DOHH2 (cell line): ENCODE data around the gene FLT3LG.

Experiments used
- H3F3A ChIP-seq: fragments of 200-600 bp; sonication (generic), shearing (Covaris generic); 2 replicates; pipeline ENCODE4 v1.6.0; 2016; ENCODE audit warnings: antibody characterized with exemption, mild to moderate bottlenecking; ENCODE audit not compliant: control insufficient read depth, insufficient read depth
- H3K27ac ChIP-seq: fragments of 200-600 bp; sonication (generic); 2 replicates; pipeline ENCODE4 v1.5.1; 2014; ENCODE audit warnings: low read depth, mild to moderate bottlenecking, low read length, moderate library complexity
- H3K27me3 ChIP-seq: fragments of 200-600 bp; sonication (generic); 2 replicates; pipeline ENCODE4 v1.6.1; 2014; ENCODE audit warnings: mild to moderate bottlenecking, low read length, mixed read lengths; ENCODE audit not compliant: control insufficient read depth
- H3K36me3 ChIP-seq: fragments of 200-600 bp; sonication (generic); 2 replicates; pipeline ENCODE4 v1.6.1; 2014; ENCODE audit warnings: mild to moderate bottlenecking, low read length, moderate library complexity, mixed read lengths; ENCODE audit not compliant: control insufficient read depth
- H3K4me1 ChIP-seq: fragments of 200-600 bp; sonication (generic); 2 replicates; pipeline ENCODE4 v1.6.1; 2014; ENCODE audit warnings: mild to moderate bottlenecking, low read length, mixed read lengths; ENCODE audit not compliant: control insufficient read depth
- H3K4me2 ChIP-seq: fragments of 200-600 bp; sonication (generic); 2 replicates; pipeline ENCODE4 v1.6.0; 2014; ENCODE audit warnings: mild to moderate bottlenecking, low read length, moderate library complexity
- H3K4me3 ChIP-seq: fragments of 200-600 bp; sonication (generic); 2 replicates; pipeline ENCODE4 v1.5.1; 2014; ENCODE audit warnings: mild to moderate bottlenecking, low read length, mixed read lengths
- H3K79me2 ChIP-seq: fragments of 200-600 bp; sonication (generic); 2 replicates; pipeline ENCODE4 v1.6.1; 2014; ENCODE audit warnings: mild to moderate bottlenecking, low read length, mixed read lengths; ENCODE audit not compliant: control insufficient read depth
- H3K9me2 ChIP-seq: fragments of 200-600 bp; sonication (generic); replicated peaks from 2 replicates; pipeline ENCODE4 v1.6.1; 2014; ENCODE audit warnings: mild to moderate bottlenecking, low read length, mixed read lengths; ENCODE audit not compliant: control insufficient read depth
- H3K9me3 ChIP-seq: fragments of 200-600 bp; sonication (generic); 2 replicates; pipeline ENCODE4 v1.6.1; 2014; ENCODE audit warnings: antibody characterized with exemption, low read length, mixed read lengths; ENCODE audit not compliant: control insufficient read depth, insufficient read depth
- H4K20me1 ChIP-seq: fragments of 200-600 bp; sonication (generic); 2 replicates; pipeline ENCODE4 v1.6.0; 2014; ENCODE audit warnings: low read depth, mild to moderate bottlenecking, antibody characterized with exemption, low read length, moderate library complexity; ENCODE audit not compliant: control insufficient read depth, insufficient read depth
- CTCF ChIP-seq: fragments of 200-600 bp; sonication (generic); IDR thresholded peaks from one replicate; pipeline ENCODE4 v1.5.1; 2014; ENCODE audit warnings: antibody characterized with exemption, mild to moderate bottlenecking, low read depth, low read length; ENCODE audit not compliant: poor library complexity, severe bottlenecking
- EZH2phosphoT487 ChIP-seq: fragments of 200-600 bp; sonication (generic); IDR thresholded peaks from 2 replicates; pipeline ENCODE4 v1.6.1; 2017; ENCODE audit warnings: borderline replicate concordance, mild to moderate bottlenecking, antibody characterized with exemption, low read length, moderate library complexity, mixed read lengths

The FLT3LG gene

GRCh38 chr19:49489601-49490167, 15.7 kb downstream of the FLT3LG start:
- no peak for TF ChIP-seq EZH2phosphoT487
- TF ChIP-seq CTCF: peak; percentile 69
- Histone ChIP-seq H4K20me1 (peaks cover 27% of the 10 kb centered on the region), H3K9me2 (no peaks in the 10 kb centered on the region), H3F3A (peaks cover 69% of the 10 kb centered on the region), H3K79me2 (peaks cover 37% of the 10 kb centered on the region), H3K27ac (peak overlapping the region; percentile 95), H3K36me3 (peaks cover 60% of the 10 kb centered on the region), H3K4me3 (peak overlapping the region; percentile 98), H3K27me3 (no peaks in the 10 kb centered on the region), H3K4me2 (peak overlapping the region; percentile 98), H3K4me1 (peaks cover 61% of the 10 kb centered on the region), H3K9me3 (no peaks in the 10 kb centered on the region)

DNA sequence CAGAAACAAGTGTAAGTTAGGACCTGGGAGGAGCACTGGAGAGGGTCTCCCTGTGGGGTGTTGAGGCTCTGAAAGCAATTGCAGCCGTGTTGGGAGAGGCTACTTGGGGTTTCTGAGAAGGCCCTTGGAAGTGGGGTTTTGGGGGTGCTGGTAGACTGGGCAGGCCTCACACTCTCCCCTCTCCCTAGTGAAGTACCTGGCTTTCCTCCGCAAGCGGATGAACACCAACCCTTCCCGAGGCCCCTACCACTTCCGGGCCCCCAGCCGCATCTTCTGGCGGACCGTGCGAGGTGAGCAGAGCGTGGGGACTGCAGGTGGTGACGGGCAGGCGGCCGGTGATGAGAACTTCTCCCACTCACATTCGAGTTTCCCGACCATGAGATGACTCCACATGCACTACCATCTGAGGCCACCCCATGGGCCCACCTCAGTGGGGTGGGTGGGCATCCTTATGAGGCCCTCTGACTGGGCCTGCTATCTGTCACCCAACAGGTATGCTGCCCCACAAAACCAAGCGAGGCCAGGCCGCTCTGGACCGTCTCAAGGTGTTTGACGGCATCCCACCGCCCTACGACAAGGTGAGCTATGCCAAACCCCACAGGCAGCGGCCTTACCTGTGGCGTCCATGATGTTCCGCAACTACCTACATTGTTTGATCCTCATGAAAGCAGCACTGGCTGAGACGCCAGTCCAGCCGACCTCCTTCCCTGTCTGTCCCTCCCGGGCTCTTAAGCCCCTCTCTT, 16.4 kb downstream of the FLT3LG start:
- TF ChIP-seq EZH2phosphoT487: no peak
- no peak for TF ChIP-seq CTCF
- H3K4me1 ChIP-seq: peaks cover 69% of the 10 kb centered on the region
- H3K4me3 ChIP-seq: peak overlapping the region; percentile 98
- no peaks in the 10 kb centered on the region for H3K9me3 ChIP-seq
- H4K20me1 ChIP-seq: peaks cover 27% of the 10 kb centered on the region
- H3K27me3 ChIP-seq: no peaks in the 10 kb centered on the region
- peak overlapping the region; percentile 98 for H3K4me2 ChIP-seq
- H3F3A ChIP-seq: peaks cover 73% of the 10 kb centered on the region
- H3K27ac ChIP-seq: peak overlapping the region; percentile 95
- peaks cover 60% of the 10 kb centered on the region for H3K36me3 ChIP-seq
- no peaks in the 10 kb centered on the region for H3K9me2 ChIP-seq
- peaks cover 40% of the 10 kb centered on the region for H3K79me2 ChIP-seq

GRCh38 chr19:49491030-49491803, 17.2 kb downstream of the FLT3LG start:
- Histone ChIP-seq H4K20me1 (peaks cover 27% of the 10 kb centered on the region), H3K4me1 (peaks cover 71% of the 10 kb centered on the region), H3K36me3 (peaks cover 60% of the 10 kb centered on the region), H3K79me2 (peaks cover 40% of the 10 kb centered on the region), H3K4me2 (peak overlapping the region; percentile 98; the same call in 1 of the 2 replicates), H3K27ac (peak overlapping the region; percentile 95), H3K27me3 (no peaks in the 10 kb centered on the region), H3K9me2 (no peaks in the 10 kb centered on the region), H3F3A (peaks cover 73% of the 10 kb centered on the region), H3K9me3 (no peaks in the 10 kb centered on the region), H3K4me3 (no peak overlapping the region; the same call in 1 of the 2 replicates)
- TF ChIP-seq CTCF: no peak
- TF ChIP-seq EZH2phosphoT487: no peak
